ENCODE results near the gene SMG7. TPM values are rescaled to one million over a fixed set of nuclear protein-coding genes. Genes with fewer than 3 reads are reported as not detected.

The SMG7 gene
- total and polyA plus RNA-seq, 2 of the 4 experiments (the other 2 are of a cell fraction) = 18.1 to 22.6 TPM

- ATAC-seq (ENCODE audit: low read depth) = peak; percentile 18; the same call in 1 of the 2 replicates
- no CpG with 5 or more reads among the region's 5 CpGs for WGBS, 2 experiments (ENCODE audit: extremely low coverage in 2 of 2, insufficient read length in 1 of 2)
Observed at GRCh38 chr1:183567584-183567983, 95.3 kb downstream of the SMG7 start.

More at GRCh38 chr1:183567584-183567983, 95.3 kb downstream of the SMG7 start:
- Histone ChIP-seq H3K23ac (ENCODE audit: low read depth, low read length) (no peak overlapping the region), H3K36me3 (ENCODE audit: control insufficient read depth, insufficient read depth, low read length) (no peaks in the 10 kb centered on the region), H4K20me1 (ENCODE audit: insufficient read depth, low read length) (no peaks in the 10 kb centered on the region), H2AFZ (replicated peaks; ENCODE audit: low read length, poor library complexity) (peak overlapping the region; percentile 77), H3K4me2 (ENCODE audit: low read depth, low read length) (no peak overlapping the region), H2BK15ac (ENCODE audit: low read depth, low read length) (no peak overlapping the region), H3K27me3 (ENCODE audit: control insufficient read depth, insufficient read depth, low read length) (no peaks in the 10 kb centered on the region), H2BK20ac (ENCODE audit: low read depth, low read length) (peak overlapping the region; percentile 29), H3K56ac (ENCODE audit: extremely low read depth, insufficient read depth, low read length) (no peak overlapping the region), H2AK9ac (replicated peaks; ENCODE audit: low read depth, low read length, poor library complexity) (peak overlapping the region; percentile 83), H3K18ac (ENCODE audit: low read depth, low read length) (no peak overlapping the region), H3K4me1 (ENCODE audit: control insufficient read depth, insufficient read depth, low read length) (peaks cover 13% of the 10 kb centered on the region), H4K5ac (ENCODE audit: low read depth, low read length) (no peak overlapping the region), H3K9me1 (ENCODE audit: insufficient read depth, low read length) (peaks cover 9% of the 10 kb centered on the region), H2BK5ac (ENCODE audit: low read depth, low read length, poor library complexity, severe bottlenecking) (no peak overlapping the region), H4K8ac (ENCODE audit: low read depth in 2 of 2, low read length in 2 of 2) (peak overlapping the region in 1 of 2 experiments; percentile 12; a peak in 1 of 4 replicates), H2AK5ac (ENCODE audit: low read depth, low read length) (peak overlapping the region; percentile 25; the same call in 1 of the 2 replicates), H3K4ac (ENCODE audit: low read depth, low read length) (peak overlapping the region; percentile 20), H3K27ac (ENCODE audit: insufficient read depth, low read length) (no peak overlapping the region), H4K91ac (ENCODE audit: insufficient read depth, low read depth, low read length) (0 out of 2 replicates have a peak overlapping the region, but pooled peaks have one; percentile 16), H3K79me1 (ENCODE audit: low read depth in 1 of 2, low read length in 2 of 2) (no peaks in the 10 kb centered on the region), H3K9me3 (ENCODE audit: control insufficient read depth, insufficient read depth, low read length) (no peaks in the 10 kb centered on the region), H3K14ac (replicated peaks; ENCODE audit: low read depth, low read length) (0 out of 2 replicates have a peak overlapping the region, but pooled peaks have one; percentile 5), H2BK120ac (ENCODE audit: low read depth, low read length) (no peak overlapping the region), H3K9ac (ENCODE audit: low read depth, low read length) (no peak overlapping the region), H3K4me3 (ENCODE audit: insufficient read depth, low read depth, low read length) (no peak overlapping the region)
- ChIA-PET CTCF (interaction anchor here (0.6 to 0.7 kb wide), 4 partner anchors 21 to 1782 kb away, joined by 4 to 5 read pairs (median 4); no protein-coding TSS in a partner anchor), POLR2A (ENCODE audit: unreplicated experiment) (no interaction called here)
- in situ Hi-C loops (cut with MboI; ENCODE audit: low sequenced_read_pairs) = no loop called here
- TF ChIP-seq NFE2L2 (IDR thresholded peaks at IDR 0.05; ENCODE audit: low read depth, low read length) = no peak
- no peak for TF ChIP-seq RFX5 (IDR thresholded peaks at IDR 0.05; ENCODE audit: low read depth, low read length)
- no peak for TF ChIP-seq CTCF (conservative IDR thresholded peaks at IDR 0.05; ENCODE audit: low read depth, low read length)
- peak; percentile 56; the same call in 1 of the 2 replicates for TF ChIP-seq USF2 (IDR thresholded peaks at IDR 0.05; ENCODE audit: low read depth, low read length)
- BruUV-seq (replicated peaks) = no TSS peak
- dilution Hi-C loops (cut with HindIII; ENCODE audit: low sequenced_read_pairs, unreplicated experiment) = no loop called here
- DNase-seq = peak; percentile 47
- intact Hi-C loops (cut with micrococcal nuclease) = no loop called here

Data from IMR-90 (cell line).